Ovary (tissue), 9 donors: Measurements from ENCODE around the gene DENND5B. TPM values are rescaled to one million over a fixed set of nuclear protein-coding genes. Genes with fewer than 3 reads are reported as not detected.

Source experiments
- DNase-seq, 5 donors: peaks; one replicate each; pipeline ENCODE4 v3.0.0-alpha.2; 2019 to 2020
- H3K27ac ChIP-seq, 2 donors: fragments of 200-600 bp; one replicate each; pipeline versions ENCODE4 v1.5.1 to v1.8.0; 2019 to 2022
- H3K27me3 ChIP-seq: fragments of 200-600 bp; one replicate; pipeline ENCODE4 v1.8.0; 2022
- H3K36me3 ChIP-seq: fragments of 200-600 bp; sonication (generic); one replicate; pipeline ENCODE4 v1.5.1; 2019
- H3K4me1 ChIP-seq: one replicate; pipeline ENCODE4 v1.8.1; 2013; ENCODE audit warnings: mild to moderate bottlenecking, moderate library complexity; ENCODE audit not compliant: insufficient read depth
- H3K4me3 ChIP-seq: fragments of 200-600 bp; sonication (generic); one replicate; pipeline ENCODE4 v1.5.1; 2017
- H3K9me3 ChIP-seq, 2 donors: fragments of 200-600 bp in 1 of 2; sonication (generic) in 1 of 2; one replicate each; pipeline versions ENCODE4 v1.5.1 to v1.8.1; 2013 to 2019; ENCODE audit warnings: mild to moderate bottlenecking in 1 of 2, moderate library complexity in 1 of 2
- CTCF ChIP-seq, 3 donors: fragments of 450-650 bp in 2 of 3; fragments of 200-600 bp in 1 of 3; IDR thresholded peaks; one replicate each; pipeline versions ENCODE4 v1.5.1 to v1.8.0; 2016 to 2022; ENCODE audit warnings: antibody characterized with exemption in 3 of 3, mild to moderate bottlenecking in 1 of 3
- EP300 ChIP-seq: sonication (generic); formaldehyde crosslinking; IDR thresholded peaks from one replicate; pipeline ENCODE4 v1.6.1; 2017; ENCODE audit warnings: antibody characterized with exemption
- POLR2A ChIP-seq: fragments of 450-650 bp; IDR thresholded peaks from one replicate; pipeline ENCODE4 v1.6.1; 2017; ENCODE audit warnings: antibody characterized with exemption, mild to moderate bottlenecking, moderate library complexity
- WGBS, 3 donors: extraction: QIAGEN DNeasy Blood & Tissue Kit in 1 of 3; methylation state at CpG; one replicate each; pipeline versions ENCODE4 v1.1.5 to v1.1.7; 2013 to 2017; 5-methylcytosine and 5-hydroxymethylcytosine counted together
- intact Hi-C, 4 donors: fragments of 100-400 bp; cut with DNase I; formaldehyde crosslinking; loops; one replicate each; pipeline versions ENCODE4 v1.11.0 to v1.15.1; 2022 to 2023
- polyA plus RNA-seq, 2 donors: library from polyadenylated mRNA; stranded (reverse); fragments of 200-250 nt in 1 of 2; fragments of 350-450 nt in 1 of 2; fragmentation: Illumina TruSeq in 1 of 2; extraction: RNeasy Lipid Tissue Mini Kit (QIAGEN cat#74804) in 1 of 2; gene quantifications; one replicate each; pipeline ENCODE4 v1.2.3, GENCODE V29; 2013 to 2014
- total RNA-seq, 7 donors: library from RNA; depleted of rRNA in 2 of 7; stranded (reverse); fragments of >200 nt in 2 of 7; fragmentation: NEBNext Ultra II Directional in 3 of 7; extraction: Animal tissue kit (Norgen Biotek cat#: 25700) in 3 of 7; gene quantifications; one replicate each; pipeline versions ENCODE4 v1.1.0 to v1.2.4, GENCODE V29; 2016 to 2023
- donor health status: DM: no; HTN: no; CAD: no; lungs with moderate emphysema.
- donor health status: DM: no; HTN: no; CAD: no.
- donor health status: Bipolar disorder and iron deficiency.
- donor health status: DM: yes; HTN: yes; CAD: no.
- donor health status: DM: no; HTN: no; CAD: no.
- donor health status: DM: yes; HTN: yes; CAD: no.

DENND5B gene
- total and polyA plus RNA-seq, 9 donors, result 13.9 to 70.7 (median 47.9) TPM

- 11 to 26% (median 21%) methylated on average over 2 of the region's 2 CpGs for WGBS, 3 donors
- no peaks in the 10 kb centered on the region for H3K4me1 ChIP-seq
- H3K36me3 ChIP-seq, result no peaks in the 10 kb centered on the region
- no peaks in the 10 kb centered on the region for H3K27me3 ChIP-seq
- intact Hi-C loops, result no loop called here
- TF ChIP-seq POLR2A, result no peak
- TF ChIP-seq EP300, result no peak
- H3K9me3 ChIP-seq, result no peaks in the 10 kb centered on the region
- H3K4me3 ChIP-seq, result no peak overlapping the region
- H3K27ac ChIP-seq, result peak overlapping the region in 1 of 2 donors; percentile 8
- no peak for DNase-seq
These were observed 14.6 kb upstream of the DENND5B start for GRCh38 chr12:31605531-31605930.

GRCh38 chr12:31603546-31604009 is 12.6 kb upstream of the DENND5B start:
- Histone ChIP-seq H3K4me3 (no peak overlapping the region), H3K9me3 (no peaks in the 10 kb centered on the region), H3K4me1 (no peaks in the 10 kb centered on the region), H3K36me3 (no peaks in the 10 kb centered on the region), H3K27ac (no peak overlapping the region), H3K27me3 (no peaks in the 10 kb centered on the region)
- WGBS, 3 donors, result 88 to 92% (median 92%) methylated on average over 3 of the region's 3 CpGs
- TF ChIP-seq EP300 (no peak), CTCF (IDR thresholded peaks at IDR 0.05) (no peak), POLR2A (no peak)
- no peak for DNase-seq
- intact Hi-C loops, result loop anchor here in 1 of 4 donors (5.0 kb wide), 1 partner anchor 1814 kb away; no protein-coding TSS in a partner anchor

- H3K27ac ChIP-seq, result no peak overlapping the region
- DNase-seq, result no peak
- WGBS, 3 donors, result 67 to 76% (median 75%) methylated on average over 4 of the region's 4 CpGs
- no peaks in the 10 kb centered on the region for H3K4me1 ChIP-seq
- no peaks in the 10 kb centered on the region for H3K9me3 ChIP-seq
- TF ChIP-seq CTCF (IDR thresholded peaks at IDR 0.05) (no peak), EP300 (no peak), POLR2A (no peak)
- H3K36me3 ChIP-seq, result no peaks in the 10 kb centered on the region
- intact Hi-C loops, result loop anchor here in 1 of 4 donors (5.0 kb wide), 1 partner anchor 1817 kb away; no protein-coding TSS in a partner anchor
- no peak overlapping the region for H3K4me3 ChIP-seq
- H3K27me3 ChIP-seq, result no peaks in the 10 kb centered on the region
These were observed 9.8 kb upstream of the DENND5B start for GRCh38 chr12:31600750-31601149.

GRCh38 chr12:31600252-31600651 is 9.3 kb upstream of the DENND5B start:
- TF ChIP-seq POLR2A (no peak), EP300 (no peak), CTCF (IDR thresholded peaks at IDR 0.05) (no peak)
- no peak for DNase-seq
- intact Hi-C loops, result loop anchor here in 1 of 4 donors (5.0 kb wide), 1 partner anchor 1817 kb away; no protein-coding TSS in a partner anchor
- no peak overlapping the region for H3K4me3 ChIP-seq
- no peaks in the 10 kb centered on the region for H3K36me3 ChIP-seq
- WGBS, 3 donors, result 86 to 89% (median 86%) methylated on average over 5 of the region's 5 CpGs
- H3K9me3 ChIP-seq, result no peaks in the 10 kb centered on the region
- H3K4me1 ChIP-seq, result no peaks in the 10 kb centered on the region
- no peaks in the 10 kb centered on the region for H3K27me3 ChIP-seq
- no peak overlapping the region for H3K27ac ChIP-seq

- TF ChIP-seq EP300 (no peak), CTCF (IDR thresholded peaks at IDR 0.05) (no peak), POLR2A (no peak)
- WGBS, 3 donors, result 93 to 98% (median 93%) methylated on average over 4 of the region's 4 CpGs
- DNase-seq, result no peak
- H3K27me3 ChIP-seq, result no peaks in the 10 kb centered on the region
- intact Hi-C loops, result no loop called here
- no peaks in the 10 kb centered on the region for H3K9me3 ChIP-seq
- no peak overlapping the region for H3K27ac ChIP-seq
- H3K4me3 ChIP-seq, result no peak overlapping the region
- no peaks in the 10 kb centered on the region for H3K36me3 ChIP-seq
- no peaks in the 10 kb centered on the region for H3K4me1 ChIP-seq
These were observed 8.1 kb upstream of the DENND5B start for GRCh38 chr12:31599053-31599452.
